Activated T-helper 2 cell treated with anti-CD3 and anti-CD28 coated beads, Interferon-gamma antibody, Interleukin-2, Interleukin-4, amounts not matched to agents 10 μg/mL and 5 μg/mL and 100 μg/mL, durations not matched to agents 14 hours and 24 hours and 36 hours (primary cell): Measurements from ENCODE around the gene TSPAN13. TPM values are rescaled to one million over a fixed set of nuclear protein-coding genes. Genes with fewer than 3 reads are reported as not detected.

ENCODE experiments used
- DNase-seq: peaks from one replicate; pipeline ENCODE4 v3.0.0; 2021; ENCODE audit warnings: low spot score
- H3K27ac Mint-ChIP-seq: one replicate; pipeline ENCODE4 v1.8.0; 2021; ENCODE audit warnings: mixed read lengths
- H3K27me3 Mint-ChIP-seq: one replicate; pipeline ENCODE4 v1.8.0; 2021; ENCODE audit warnings: low read depth, mixed read lengths
- H3K36me3 Mint-ChIP-seq: one replicate; pipeline ENCODE4 v1.8.0; 2021; ENCODE audit warnings: low read depth, mixed read lengths
- H3K4me1 Mint-ChIP-seq: one replicate; pipeline ENCODE4 v1.8.0; 2021; ENCODE audit warnings: low read depth, mixed read lengths
- H3K4me3 Mint-ChIP-seq: one replicate; pipeline ENCODE4 v1.8.0; 2021; ENCODE audit warnings: low read depth, mild to moderate bottlenecking, moderate library complexity, mixed read lengths
- H3K9me3 Mint-ChIP-seq: one replicate; pipeline ENCODE4 v1.8.0; 2021; ENCODE audit warnings: mixed read lengths
- intact Hi-C: fragments of 100-400 bp; cut with micrococcal nuclease; formaldehyde crosslinking; loops from one replicate; pipeline ENCODE4 v1.15.1; 2023
- total RNA-seq: library from RNA; stranded (reverse); gene quantifications from 2 replicates; pipeline ENCODE4 v1.2.3, GENCODE V29; 2022

The TSPAN13 gene
- total RNA-seq, 1 donor from 2014 or later, result 1.3 TPM

DNA sequence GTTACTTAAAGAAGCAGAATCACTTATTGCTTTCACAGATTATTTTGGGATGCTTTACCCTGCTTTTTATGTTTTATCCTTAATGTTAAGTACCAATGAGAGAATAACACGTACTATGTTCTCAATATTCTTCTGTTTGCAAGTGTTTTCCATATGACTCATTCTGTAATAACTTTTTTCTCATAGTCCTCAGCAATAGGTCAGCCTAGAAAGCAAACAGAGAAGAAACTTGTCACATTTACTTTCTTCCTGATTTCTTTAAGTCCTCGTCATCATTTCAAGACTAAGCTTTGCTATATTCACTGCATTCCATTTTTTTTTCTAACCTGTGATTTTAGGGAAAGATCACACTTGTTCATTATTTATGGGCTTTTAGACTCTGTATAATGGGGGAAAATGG lies 58.0 kb downstream of the TSPAN13 start:
- Mint-ChIP-seq H3K36me3 (no peaks in the 10 kb centered on the region), H3K4me3 (no peak overlapping the region), H3K9me3 (no peaks in the 10 kb centered on the region), H3K27ac (no peak overlapping the region), H3K4me1 (no peaks in the 10 kb centered on the region), H3K27me3 (peaks cover 14% of the 10 kb centered on the region)
- DNase-seq, result no peak
- intact Hi-C loops, result no loop called here

DNA sequence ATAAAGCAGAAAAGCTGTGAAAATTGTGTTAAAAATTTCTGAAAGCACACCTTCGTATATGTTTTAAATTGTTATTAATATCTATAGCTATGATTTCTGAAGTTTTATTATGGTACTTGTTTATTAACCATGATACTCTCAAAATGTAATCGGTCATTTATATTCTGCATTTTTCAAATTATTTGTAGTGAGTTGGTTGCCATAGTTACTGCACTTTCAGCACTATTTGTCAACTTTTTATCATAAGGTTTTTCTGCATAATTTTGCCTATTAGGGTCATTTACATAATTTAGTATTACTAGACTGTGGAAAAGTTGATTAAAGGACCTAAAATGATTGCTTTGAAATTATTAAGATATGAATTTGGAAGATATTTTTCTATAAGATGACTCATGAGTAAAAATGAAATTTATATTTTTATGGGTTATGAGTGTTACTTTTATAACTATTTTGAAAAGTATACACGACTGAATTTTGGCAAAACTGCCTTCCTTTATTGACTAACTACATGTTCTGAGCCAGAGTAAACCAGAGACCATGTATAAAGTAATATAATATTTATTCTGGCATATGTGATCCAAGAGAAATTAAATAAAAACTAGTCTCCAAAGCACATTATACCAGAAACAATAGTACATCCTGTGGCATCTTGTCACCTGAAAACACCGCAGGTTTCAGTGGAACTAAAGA lies 59.1 kb downstream of the TSPAN13 start:
- peaks cover 20% of the 10 kb centered on the region for H3K27me3 Mint-ChIP-seq
- no peaks in the 10 kb centered on the region for H3K9me3 Mint-ChIP-seq
- H3K4me1 Mint-ChIP-seq, result no peaks in the 10 kb centered on the region
- no peak for DNase-seq
- H3K4me3 Mint-ChIP-seq, result no peak overlapping the region
- intact Hi-C loops, result no loop called here
- H3K27ac Mint-ChIP-seq, result no peak overlapping the region
- H3K36me3 Mint-ChIP-seq, result no peaks in the 10 kb centered on the region

DNA sequence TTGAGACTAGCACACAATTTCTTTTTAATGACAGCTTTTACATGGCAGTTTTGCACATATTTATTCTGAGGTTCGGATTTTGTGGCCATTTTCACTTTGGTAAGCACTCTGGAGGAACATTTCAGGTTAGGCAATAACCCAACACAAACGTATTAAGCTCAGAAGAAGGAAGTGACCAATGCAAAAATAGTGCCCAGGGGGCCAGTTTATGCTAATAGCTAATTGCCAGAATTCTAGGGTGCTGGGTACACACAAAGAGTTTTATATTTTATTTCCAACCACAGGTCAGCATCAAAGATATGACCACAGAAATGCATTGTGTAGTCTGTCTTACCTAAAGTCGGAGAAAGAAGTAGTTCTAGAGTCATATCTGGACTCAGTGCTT lies 59.7 kb downstream of the TSPAN13 start:
- Mint-ChIP-seq H3K4me1 (no peaks in the 10 kb centered on the region), H3K4me3 (no peak overlapping the region), H3K27me3 (peaks cover 16% of the 10 kb centered on the region), H3K9me3 (no peaks in the 10 kb centered on the region), H3K27ac (no peak overlapping the region), H3K36me3 (no peaks in the 10 kb centered on the region)
- intact Hi-C loops, result no loop called here
- no peak for DNase-seq

DNA sequence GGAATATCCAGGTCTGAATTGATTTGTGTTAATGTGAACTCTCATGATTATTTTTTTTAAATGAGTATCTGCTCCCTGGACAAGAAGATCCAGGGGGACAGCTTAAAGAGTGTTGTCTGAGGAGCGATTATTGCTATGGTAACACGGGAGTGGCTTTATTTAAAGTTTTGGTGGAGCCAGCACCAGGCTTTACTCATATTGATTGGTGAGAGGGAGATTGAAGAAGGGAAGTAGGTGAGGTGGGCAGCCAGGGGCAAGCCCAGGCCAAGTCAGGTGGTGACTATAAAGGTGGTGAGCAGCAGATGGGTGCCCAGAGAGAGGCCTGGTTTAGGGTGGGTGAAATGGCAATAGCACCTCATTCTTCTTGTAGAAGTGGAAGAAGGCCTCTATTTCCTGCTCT lies 61.4 kb downstream of the TSPAN13 start:
- intact Hi-C loops, result no loop called here
- Mint-ChIP-seq H3K27ac (no peak overlapping the region), H3K4me3 (no peak overlapping the region), H3K27me3 (peaks cover 12% of the 10 kb centered on the region), H3K4me1 (no peaks in the 10 kb centered on the region), H3K9me3 (no peaks in the 10 kb centered on the region), H3K36me3 (no peaks in the 10 kb centered on the region)
- DNase-seq, result no peak

DNA sequence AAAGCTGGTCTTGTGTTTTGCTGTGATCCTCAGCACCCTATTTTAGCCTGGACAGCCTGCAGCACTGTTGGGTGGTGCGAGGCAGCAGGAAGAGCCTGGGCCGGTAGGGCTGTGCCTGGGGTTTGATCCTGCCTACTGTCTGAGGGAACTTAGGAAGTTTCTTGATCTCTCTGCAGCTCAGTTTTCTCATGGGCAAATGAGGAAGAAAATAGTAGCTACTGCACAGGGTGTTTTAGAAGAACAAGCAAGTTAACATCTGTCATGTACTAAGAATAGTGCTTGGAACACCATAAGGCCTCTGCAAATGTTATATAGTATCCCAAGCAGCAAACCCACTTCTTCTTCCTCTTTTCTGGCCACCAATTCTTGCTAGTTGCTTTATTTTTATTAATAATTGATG lies 63.3 kb downstream of the TSPAN13 start:
- Mint-ChIP-seq H3K36me3 (no peaks in the 10 kb centered on the region), H3K4me1 (no peaks in the 10 kb centered on the region)

DNA sequence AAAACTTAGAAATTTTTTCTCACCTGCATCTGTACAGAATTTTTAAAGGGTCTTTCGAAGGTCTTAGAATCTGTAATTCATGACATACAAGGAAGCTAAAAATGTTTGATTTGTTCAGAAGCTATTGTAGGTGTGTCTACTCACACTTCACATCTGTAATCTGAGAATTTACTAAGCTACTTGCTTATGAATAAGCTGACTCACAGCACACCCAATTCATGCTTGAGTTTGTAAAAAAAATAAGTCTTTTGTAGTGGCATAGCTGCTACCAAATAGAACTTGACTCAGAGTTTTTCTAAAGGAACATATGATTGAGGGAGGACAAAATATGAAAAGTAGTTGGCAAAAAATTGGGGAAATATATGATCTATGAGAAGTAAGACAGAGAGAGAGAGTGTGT lies 64.0 kb downstream of the TSPAN13 start:
- Mint-ChIP-seq H3K27me3 (peaks cover 7% of the 10 kb centered on the region), H3K9me3 (no peaks in the 10 kb centered on the region), H3K4me1 (no peaks in the 10 kb centered on the region), H3K36me3 (no peaks in the 10 kb centered on the region), H3K27ac (no peak overlapping the region), H3K4me3 (no peak overlapping the region)
- DNase-seq, result no peak
- intact Hi-C loops, result no loop called here

More for the DNA sequence above, 63.3 kb downstream of the TSPAN13 start:
- DNase-seq, result no peak
- Mint-ChIP-seq H3K4me3 (no peak overlapping the region), H3K9me3 (no peaks in the 10 kb centered on the region), H3K27me3 (peaks cover 7% of the 10 kb centered on the region), H3K27ac (no peak overlapping the region)
- intact Hi-C loops, result no loop called here

DNA sequence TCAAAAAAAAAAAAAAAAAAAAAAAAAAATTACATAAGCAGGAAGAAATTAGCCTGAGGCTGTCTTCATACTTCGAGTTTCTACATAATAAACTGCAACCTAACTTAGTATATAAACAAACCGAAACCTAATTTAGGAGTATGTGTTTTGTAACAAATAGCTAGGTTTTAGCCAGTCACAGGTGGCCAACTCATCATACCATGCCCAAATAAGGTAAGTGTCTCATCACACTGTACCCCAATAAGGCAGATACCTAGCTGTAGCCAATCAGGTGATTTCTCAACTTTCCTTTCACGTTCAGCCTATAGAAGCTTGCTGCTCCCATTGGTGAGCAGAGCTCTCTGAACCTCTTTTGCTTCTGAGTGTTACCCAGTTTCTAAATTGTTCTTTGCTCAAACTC lies 65.2 kb downstream of the TSPAN13 start:
- Mint-ChIP-seq H3K9me3 (no peaks in the 10 kb centered on the region), H3K4me3 (no peak overlapping the region), H3K4me1 (no peaks in the 10 kb centered on the region), H3K27ac (no peak overlapping the region), H3K27me3 (peaks cover 7% of the 10 kb centered on the region), H3K36me3 (no peaks in the 10 kb centered on the region)
- DNase-seq, result no peak
- intact Hi-C loops, result no loop called here

DNA sequence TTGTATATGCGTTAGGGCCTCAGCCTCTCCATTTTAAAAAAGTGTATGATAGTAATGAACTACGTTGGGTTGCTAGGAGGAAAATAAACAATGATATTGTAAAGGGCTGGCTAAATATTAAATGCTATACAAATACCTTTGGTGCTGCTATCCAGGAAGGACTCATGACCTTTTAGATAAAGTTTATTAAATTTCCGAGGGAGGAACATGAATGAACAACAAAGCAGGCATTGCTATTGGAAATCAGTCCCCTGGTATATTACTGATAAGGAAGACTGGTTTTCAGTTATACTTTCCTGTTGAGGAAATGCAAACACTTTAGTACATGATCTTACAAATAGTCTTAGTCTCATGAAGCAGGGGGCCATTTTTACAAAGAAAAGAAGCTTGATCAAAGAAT lies 68.5 kb downstream of the TSPAN13 start:
- DNase-seq, result no peak
- Mint-ChIP-seq H3K9me3 (no peaks in the 10 kb centered on the region), H3K4me3 (no peak overlapping the region), H3K27me3 (peaks cover 6% of the 10 kb centered on the region), H3K27ac (no peak overlapping the region), H3K4me1 (no peaks in the 10 kb centered on the region), H3K36me3 (no peaks in the 10 kb centered on the region)
- intact Hi-C loops, result no loop called here

DNA sequence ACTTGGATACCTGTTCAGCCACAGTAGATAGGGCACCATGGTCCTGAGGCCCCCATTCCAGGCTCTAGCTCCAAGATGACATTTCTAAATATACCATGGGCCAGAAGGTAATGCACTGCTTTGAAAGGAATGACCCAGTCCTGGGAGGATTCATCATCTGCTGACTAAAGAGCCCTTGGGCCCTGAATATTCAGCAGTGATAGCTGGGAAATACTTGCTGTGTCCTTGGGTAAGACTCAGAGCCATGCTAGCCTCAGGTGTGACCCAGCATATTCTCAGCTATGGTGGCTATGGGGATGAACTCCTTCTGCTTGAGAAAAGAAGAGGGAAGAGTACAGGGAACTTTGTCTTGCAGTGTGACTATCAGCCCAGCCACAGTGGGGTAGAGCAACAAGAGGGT lies 72.5 kb downstream of the TSPAN13 start:
- no peak overlapping the region for H3K4me3 Mint-ChIP-seq
- H3K4me1 Mint-ChIP-seq, result no peaks in the 10 kb centered on the region
- no peaks in the 10 kb centered on the region for H3K9me3 Mint-ChIP-seq
- H3K36me3 Mint-ChIP-seq, result no peaks in the 10 kb centered on the region
- intact Hi-C loops, result no loop called here
- H3K27ac Mint-ChIP-seq, result no peak overlapping the region
- DNase-seq, result no peak
- H3K27me3 Mint-ChIP-seq, result peaks cover 11% of the 10 kb centered on the region

- H3K36me3 Mint-ChIP-seq, result no peaks in the 10 kb centered on the region
These were observed 79.8 kb downstream of the TSPAN13 start for GRCh38 chr7:16833373-16833772.

More at GRCh38 chr7:16833373-16833772, 79.8 kb downstream of the TSPAN13 start:
- Mint-ChIP-seq H3K4me1 (no peaks in the 10 kb centered on the region), H3K27ac (no peak overlapping the region), H3K27me3 (peaks cover 11% of the 10 kb centered on the region), H3K4me3 (no peak overlapping the region), H3K9me3 (no peaks in the 10 kb centered on the region)
- no peak for DNase-seq
- intact Hi-C loops, result no loop called here

Other genes starting within 250 kb of the TSPAN13 start
- not detected in 2 replicates for gene LRRC72, start 226.9 kb upstream of the TSPAN13 start, total RNA-seq
- 8.7 TPM in 2 replicates for gene ANKMY2, start 108.0 kb upstream of the TSPAN13 start, total RNA-seq
- gene BZW2, start 107.6 kb upstream of the TSPAN13 start, total RNA-seq, result 82.9 and 90.2 TPM in 2 replicates
- gene AGR2, start 51.2 kb downstream of the TSPAN13 start, total RNA-seq, result not detected in 2 replicates
- gene AGR3, start 128.2 kb downstream of the TSPAN13 start, total RNA-seq, result not detected in 2 replicates